Measurements from ENCODE around the gene EXT2.

- TF ChIP-seq POLR2AphosphoS5 (IDR thresholded peaks at IDR 0.05; ENCODE audit: low read depth) (no peak), ETS1 (IDR thresholded peaks at IDR 0.05) (no peak), EZH2 (IDR thresholded peaks at IDR 0.05; ENCODE audit: low read depth, unreplicated experiment) (no peak)
- TF ChIP-seq, protein P1, sequence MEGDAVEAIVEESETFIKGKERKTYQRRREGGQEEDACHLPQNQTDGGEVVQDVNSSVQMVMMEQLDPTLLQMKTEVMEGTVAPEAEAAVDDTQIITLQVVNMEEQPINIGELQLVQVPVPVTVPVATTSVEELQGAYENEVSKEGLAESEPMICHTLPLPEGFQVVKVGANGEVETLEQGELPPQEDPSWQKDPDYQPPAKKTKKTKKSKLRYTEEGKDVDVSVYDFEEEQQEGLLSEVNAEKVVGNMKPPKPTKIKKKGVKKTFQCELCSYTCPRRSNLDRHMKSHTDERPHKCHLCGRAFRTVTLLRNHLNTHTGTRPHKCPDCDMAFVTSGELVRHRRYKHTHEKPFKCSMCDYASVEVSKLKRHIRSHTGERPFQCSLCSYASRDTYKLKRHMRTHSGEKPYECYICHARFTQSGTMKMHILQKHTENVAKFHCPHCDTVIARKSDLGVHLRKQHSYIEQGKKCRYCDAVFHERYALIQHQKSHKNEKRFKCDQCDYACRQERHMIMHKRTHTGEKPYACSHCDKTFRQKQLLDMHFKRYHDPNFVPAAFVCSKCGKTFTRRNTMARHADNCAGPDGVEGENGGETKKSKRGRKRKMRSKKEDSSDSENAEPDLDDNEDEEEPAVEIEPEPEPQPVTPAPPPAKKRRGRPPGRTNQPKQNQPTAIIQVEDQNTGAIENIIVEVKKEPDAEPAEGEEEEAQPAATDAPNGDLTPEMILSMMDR (conservative IDR thresholded peaks at IDR 0.05; ENCODE audit: low read depth in 2 of 2): no peak
These were observed 178.9 kb downstream of the EXT2 start for GRCh38 chr11:44274404-44274803.
